H1 (cell line): ENCODE measurements around the gene SCFD1. TPM values are rescaled to one million over a fixed set of nuclear protein-coding genes. Genes with fewer than 3 reads are reported as not detected.

Experiments used
- CTCF ChIA-PET: fragments of 300-600 bp; sonication (Branson Sonifier 250); formaldehyde crosslinking; loops from one replicate; lab custom pipeline; 2021; ENCODE audit not compliant: partially characterized antibody; lab: Charles Lee
- POLR2A ChIA-PET: fragments of 300-600 bp; sonication (Branson Sonifier 250); formaldehyde crosslinking; loops from one replicate; lab custom pipeline; 2021; ENCODE audit warnings: inconsistent platforms; ENCODE audit not compliant: partially characterized antibody; lab: Charles Lee
- DNase-seq, 2 experiments: peaks; one replicate each; pipeline versions ENCODE4 v3.0.0 to v3.0.0-alpha.2; 2010 to 2022; ENCODE audit warnings: low spot score in 2 of 2, low read depth in 1 of 2, mixed read lengths in 1 of 2
- FAIRE-seq: peaks from 2 replicates; lab custom pipeline; 2011; peaks lifted over from hg19 to GRCh38; lab: Jason Lieb, UNC
- H2AFZ ChIP-seq: 2 replicates; pipeline ENCODE4 v1.8.1; 2012; ENCODE audit warnings: low read length, inconsistent platforms
- H2AK5ac ChIP-seq: 2 replicates; pipeline ENCODE4 v1.6.1; 2013; ENCODE audit warnings: low read depth, low read length
- H2BK120ac ChIP-seq: replicated peaks from 2 replicates; pipeline ENCODE3; 2013; ENCODE audit warnings: low read depth, low read length, inconsistent platforms
- H2BK12ac ChIP-seq: 2 replicates; pipeline ENCODE4 v1.6.1; 2013; ENCODE audit warnings: low read depth, low read length
- H2BK15ac ChIP-seq: 2 replicates; pipeline ENCODE4 v1.6.1; 2013; ENCODE audit warnings: low read length
- H2BK20ac ChIP-seq: 2 replicates; pipeline ENCODE4 v1.6.1; 2013; ENCODE audit warnings: low read length
- H2BK5ac ChIP-seq: 2 replicates; pipeline ENCODE4 v1.6.1; 2013; ENCODE audit warnings: low read depth, low read length
- H3K14ac ChIP-seq: 2 replicates; pipeline ENCODE4 v1.6.1; 2013; ENCODE audit warnings: inconsistent platforms; ENCODE audit not compliant: insufficient read length
- H3K18ac ChIP-seq: 2 replicates; pipeline ENCODE4 v1.6.1; 2013; ENCODE audit warnings: low read length; ENCODE audit errors: extremely low read depth
- H3K23ac ChIP-seq: 2 replicates; pipeline ENCODE4 v1.6.1; 2013; ENCODE audit warnings: inconsistent platforms; ENCODE audit not compliant: insufficient read length
- H3K23me2 ChIP-seq: 2 replicates; pipeline ENCODE4 v1.6.1; 2013; ENCODE audit warnings: low read depth, low read length
- H3K27ac ChIP-seq: 2 replicates; pipeline ENCODE4 v1.6.1; 2011; ENCODE audit warnings: low read depth, low read length, inconsistent platforms
- H3K27me3 ChIP-seq, 4 experiments: replicated peaks in 1 of 4; 1 replicate in 1 of 4; 2 replicates in 3 of 4; pipeline versions ENCODE4 v1.6.1 to v1.8.1; 2011 to 2013; ENCODE audit warnings: low read length in 3 of 4, mild to moderate bottlenecking in 3 of 4, inconsistent platforms in 2 of 4, mixed read lengths in 2 of 4, moderate library complexity in 1 of 4; ENCODE audit not compliant: control insufficient read depth in 3 of 4, insufficient read depth in 3 of 4; ENCODE audit errors: extremely low read depth in 1 of 4
- H3K36me3 ChIP-seq, 4 experiments: 2 replicates each; pipeline versions ENCODE4 v1.6.1 to v1.8.1; 2011 to 2013; ENCODE audit warnings: mild to moderate bottlenecking in 4 of 4, low read length in 3 of 4, moderate library complexity in 2 of 4, control low read depth in 1 of 4, inconsistent platforms in 1 of 4; ENCODE audit not compliant: insufficient read depth in 4 of 4, control insufficient read depth in 2 of 4
- H3K4ac ChIP-seq: replicated peaks from 2 replicates; pipeline ENCODE3; 2013; ENCODE audit warnings: low read length, low read depth, mixed read lengths, inconsistent platforms; ENCODE audit not compliant: insufficient read length
- H3K4me1 ChIP-seq, 4 experiments: replicated peaks in 1 of 4; 1 replicate in 1 of 4; 2 replicates in 3 of 4; pipeline versions ENCODE4 v1.6.1 to v1.8.1; 2011 to 2013; ENCODE audit warnings: low read length in 3 of 4, inconsistent platforms in 2 of 4, mixed read lengths in 1 of 4; ENCODE audit not compliant: insufficient read depth in 4 of 4, control insufficient read depth in 3 of 4
- H3K4me2 ChIP-seq, 2 experiments: 2 replicates each; pipeline versions ENCODE4 v1.6.1 to v1.8.1; 2011 to 2013; ENCODE audit warnings: low read depth in 2 of 2, low read length in 2 of 2, control low read depth in 1 of 2, inconsistent platforms in 1 of 2, mild to moderate bottlenecking in 1 of 2; ENCODE audit not compliant: insufficient read depth in 1 of 2
- H3K4me3 ChIP-seq, 4 experiments: fragments of 200-600, 300-600 bp in 1 of 4; sonication (generic), shearing (Covaris generic), sonication (Bioruptor Twin) in 1 of 4; 2 replicates each; pipeline versions ENCODE4 v1.5.1 to v1.8.1; 2011 to 2016; ENCODE audit warnings: low read length in 4 of 4, low read depth in 3 of 4, control low read depth in 2 of 4, inconsistent platforms in 2 of 4, mild to moderate bottlenecking in 2 of 4, mixed read lengths in 1 of 4, moderate library complexity in 1 of 4; ENCODE audit not compliant: insufficient read depth in 2 of 4; ENCODE audit errors: extremely low read depth in 1 of 4
- H3K56ac ChIP-seq: replicated peaks from 2 replicates; pipeline ENCODE3; 2013; ENCODE audit warnings: low read depth, mild to moderate bottlenecking, mixed read lengths, low read length, inconsistent platforms; ENCODE audit not compliant: insufficient read length
- H3K79me1 ChIP-seq: 2 replicates; pipeline ENCODE4 v1.6.1; 2013; ENCODE audit warnings: low read depth, low read length, control low read depth
- H3K79me2 ChIP-seq, 2 experiments: 2 replicates each; pipeline versions ENCODE4 v1.6.1 to v1.8.1; 2012 to 2013; ENCODE audit warnings: low read length in 2 of 2, mild to moderate bottlenecking in 2 of 2, inconsistent platforms in 1 of 2; ENCODE audit not compliant: insufficient read depth in 2 of 2, control insufficient read depth in 1 of 2
- H3K9ac ChIP-seq, 4 experiments: replicated peaks in 1 of 4; 1 replicate in 1 of 4; 2 replicates in 3 of 4; pipeline versions ENCODE4 v1.6.1 to v1.8.1; 2011 to 2013; ENCODE audit warnings: low read depth in 3 of 4, low read length in 3 of 4, control low read depth in 2 of 4, mild to moderate bottlenecking in 2 of 4, moderate library complexity in 2 of 4, inconsistent platforms in 1 of 4; ENCODE audit errors: extremely low read depth in 1 of 4
- H3K9me3 ChIP-seq, 2 experiments: 2 replicates each; pipeline versions ENCODE4 v1.6.1 to v1.8.1; 2012 to 2013; ENCODE audit warnings: mild to moderate bottlenecking in 2 of 2, moderate library complexity in 2 of 2, control low read depth in 1 of 2, inconsistent platforms in 1 of 2, low read depth in 1 of 2, low read length in 1 of 2, mixed read lengths in 1 of 2; ENCODE audit not compliant: insufficient read depth in 2 of 2
- H4K20me1 ChIP-seq, 2 experiments: replicated peaks in 1 of 2; 2 replicates each; pipeline versions ENCODE3 to v1.8.1; 2011 to 2013; ENCODE audit warnings: inconsistent platforms in 2 of 2, low read length in 2 of 2, mild to moderate bottlenecking in 1 of 2; ENCODE audit not compliant: insufficient read depth in 2 of 2, control insufficient read depth in 1 of 2
- H4K5ac ChIP-seq: 2 replicates; pipeline ENCODE4 v1.6.1; 2013; ENCODE audit warnings: low read length, low read depth, mixed read lengths, inconsistent platforms; ENCODE audit not compliant: insufficient read length
- H4K8ac ChIP-seq: 2 replicates; pipeline ENCODE4 v1.8.0; 2013; ENCODE audit warnings: mild to moderate bottlenecking, moderate library complexity, low read length, inconsistent platforms; ENCODE audit not compliant: insufficient read depth; ENCODE audit errors: extremely low read depth
- H4K91ac ChIP-seq: replicated peaks from 2 replicates; pipeline ENCODE3; 2013; ENCODE audit warnings: low read length, mixed read lengths, inconsistent platforms; ENCODE audit not compliant: insufficient read length
- CTBP2 ChIP-seq: IDR thresholded peaks from 2 replicates; pipeline ENCODE4 v1.7.0; 2011; ENCODE audit warnings: borderline replicate concordance, mild to moderate bottlenecking, moderate library complexity, mixed read lengths, low read length; ENCODE audit not compliant: insufficient read depth, insufficient read length
- EGR1 ChIP-seq: IDR thresholded peaks from 2 replicates; pipeline ENCODE4 v1.6.1; 2011; ENCODE audit warnings: low read depth, low read length, borderline replicate concordance
- POLR2A ChIP-seq, 2 experiments: IDR thresholded peaks; 1 replicate in 1 of 2; 2 replicates in 1 of 2; pipeline ENCODE4 v1.6.1; 2011; ENCODE audit warnings: low read depth in 2 of 2, low read length in 2 of 2, mild to moderate bottlenecking in 2 of 2; ENCODE audit errors: control extremely low read depth in 1 of 2
- SP1 ChIP-seq: IDR thresholded peaks from 2 replicates; pipeline ENCODE4 v1.6.1; 2011; ENCODE audit warnings: low read depth, low read length
- WGBS, 2 experiments: shearing (Covaris generic) in 1 of 2; methylation state at CpG; one replicate each; pipeline versions ENCODE4 v1.1.6 to v1.1.7; 2013 to 2015; ENCODE audit warnings: low lambda C conversion rate in 2 of 2, mixed read lengths in 2 of 2, inconsistent platforms in 1 of 2, low coverage in 1 of 2, missing lambda C conversion rate in 1 of 2; ENCODE audit not compliant: insufficient replicate concordance in 2 of 2, insufficient coverage in 1 of 2, insufficient read length in 1 of 2; ENCODE audit errors: extremely low coverage in 1 of 2, missing lambda C conversion rate in 1 of 2; 5-methylcytosine and 5-hydroxymethylcytosine counted together
- long read RNA-seq, 2 experiments: library from RNA in 1 of 2; library from capped mRNA in 1 of 2; stranded (forward); transcript quantifications; one replicate each; pipeline ENCODE4 v2.0.0, GENCODE V29; 2021; ENCODE audit warnings: inconsistent platforms in 1 of 2
- polyA minus RNA-seq, 3 experiments: library from RNA; depleted of rRNA, polyadenylated mRNA; stranded (reverse); fragments of >200 nt; gene quantifications; 1 replicate in 2 of 3; 2 replicates in 1 of 3; pipeline ENCODE4 v1.2.3, GENCODE V29; 2011
- polyA plus RNA-seq, 7 experiments: library from polyadenylated mRNA; depleted of rRNA in 3 of 7; stranded (reverse) in 5 of 7; unstranded in 2 of 7; fragments of >200 nt in 5 of 7; fragments of 200-250 nt in 2 of 7; gene quantifications; 1 replicate in 5 of 7; 2 replicates in 1 of 7; 4 replicates in 1 of 7; pipeline versions ENCODE4 v1.2.1 to v1.2.3, GENCODE V29; 2011 to 2013; ENCODE audit warnings: missing spikeins in 2 of 7, mixed read lengths in 2 of 7
- total RNA-seq: library from RNA; stranded (reverse); fragmentation: NEBNext Ultra II Directional; extraction: Animal tissue kit (Norgen Biotek cat#: 25700); gene quantifications from 2 replicates; pipeline ENCODE4 v1.2.1, GENCODE V29; 2021

Gene SCFD1, protein sequence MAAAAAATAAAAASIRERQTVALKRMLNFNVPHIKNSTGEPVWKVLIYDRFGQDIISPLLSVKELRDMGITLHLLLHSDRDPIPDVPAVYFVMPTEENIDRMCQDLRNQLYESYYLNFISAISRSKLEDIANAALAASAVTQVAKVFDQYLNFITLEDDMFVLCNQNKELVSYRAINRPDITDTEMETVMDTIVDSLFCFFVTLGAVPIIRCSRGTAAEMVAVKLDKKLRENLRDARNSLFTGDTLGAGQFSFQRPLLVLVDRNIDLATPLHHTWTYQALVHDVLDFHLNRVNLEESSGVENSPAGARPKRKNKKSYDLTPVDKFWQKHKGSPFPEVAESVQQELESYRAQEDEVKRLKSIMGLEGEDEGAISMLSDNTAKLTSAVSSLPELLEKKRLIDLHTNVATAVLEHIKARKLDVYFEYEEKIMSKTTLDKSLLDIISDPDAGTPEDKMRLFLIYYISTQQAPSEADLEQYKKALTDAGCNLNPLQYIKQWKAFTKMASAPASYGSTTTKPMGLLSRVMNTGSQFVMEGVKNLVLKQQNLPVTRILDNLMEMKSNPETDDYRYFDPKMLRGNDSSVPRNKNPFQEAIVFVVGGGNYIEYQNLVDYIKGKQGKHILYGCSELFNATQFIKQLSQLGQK
- total RNA-seq (64.5 and 65.6 TPM in 2 replicates), polyA plus RNA-seq (2011; rRNA removed) (19.6 and 32.8 TPM in 2 replicates), polyA minus RNA-seq (2011; rRNA and poly(A)+ RNA removed) (56.7 and 74.6 TPM in 2 replicates)
- polyA plus RNA-seq (2011; cell fraction: cytosol; rRNA removed), result 40.3 TPM
- 12.4 TPM for polyA plus RNA-seq (2011; cell fraction: nucleus; rRNA removed)
- polyA plus RNA-seq (2012, experiment 1 of 2), result 34.9 to 59.7 TPM (median 37.5 TPM) in 4 replicates
- polyA plus RNA-seq (2012, experiment 2 of 2), result 4.6 TPM
- polyA plus RNA-seq (2013, experiment 1 of 2), result 88.6 TPM
- polyA plus RNA-seq (2013, experiment 2 of 2), result 94.3 TPM
- 41.0 TPM for polyA minus RNA-seq (2011; cell fraction: cytosol; rRNA and poly(A)+ RNA removed)
- polyA minus RNA-seq (2011; cell fraction: nucleus; rRNA and poly(A)+ RNA removed), result 152 TPM
- long read RNA-seq, experiment 1, transcript SCFD1-203 (25 exons, 2,359 nt), result major isoform, 18 of 63 reads
- long read RNA-seq, experiment 1, partial matches to known transcripts, result 26 of 63 reads
- long read RNA-seq, experiment 1, other reads (novel, unspliced or antisense), result 15 of 63 reads
- long read RNA-seq, experiment 2, transcript SCFD1-203 (25 exons, 2,359 nt), result major isoform, 58 of 95 reads
- long read RNA-seq, experiment 2, transcript SCFD1-207 (24 exons, 2,058 nt), result minor isoform, 9 of 95 reads
- long read RNA-seq, experiment 2, partial matches to known transcripts, result 7 of 95 reads
- long read RNA-seq, experiment 2, other reads (novel, unspliced or antisense), result 21 of 95 reads

DNA sequence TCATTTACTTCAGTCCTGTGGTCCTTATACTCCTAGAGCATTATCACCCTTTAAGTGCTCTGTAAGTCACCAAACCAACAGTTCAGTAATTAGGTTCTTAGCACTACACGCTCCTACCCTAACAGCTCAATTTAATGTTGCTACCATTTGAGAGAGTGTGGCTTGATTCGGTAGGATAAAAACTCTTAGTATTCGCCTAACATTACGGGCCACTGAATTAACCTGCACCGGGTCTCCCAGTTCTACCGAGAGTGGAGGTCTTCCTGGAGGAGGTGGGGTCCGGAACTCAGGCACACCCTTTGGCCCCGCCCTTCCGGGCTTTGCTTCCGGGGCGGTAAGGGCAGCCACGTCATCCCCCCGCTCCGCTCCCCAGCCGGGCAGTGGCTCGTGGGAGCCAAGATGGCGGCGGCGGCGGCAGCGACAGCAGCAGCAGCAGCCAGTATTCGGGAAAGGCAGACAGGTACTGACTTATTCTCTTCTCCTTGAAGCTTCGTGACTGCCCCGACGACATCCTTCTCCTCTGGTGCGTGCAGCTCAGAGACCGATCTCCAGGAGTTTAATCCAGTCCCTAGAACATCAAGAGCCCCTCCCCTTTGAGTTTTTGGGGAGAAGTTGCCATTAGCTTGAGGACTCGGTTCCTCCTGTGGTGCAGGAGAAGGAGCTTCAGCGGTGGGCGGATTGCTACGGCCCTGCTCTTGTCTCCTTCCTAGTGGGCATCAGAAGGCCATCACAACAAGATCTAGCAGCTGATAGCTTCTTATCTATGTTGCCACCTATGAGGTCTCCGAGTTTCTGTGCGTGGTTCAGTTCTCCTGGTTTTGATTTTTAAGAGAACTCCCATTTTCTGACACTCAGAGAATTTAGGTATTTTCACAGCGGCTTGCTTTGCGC, at the start of gene SCFD1:
Gene SCFD1 (plus strand): TSS at position 380 of the 891 bp plus-strand sequence. CDS start 20 bp downstream, at position 400.
- peak within 1 kb of the TSS; percentile 98 for H3K18ac ChIP-seq
- peaks cover 8% of the 10 kb centered on the region; the same call in 1 of the 2 replicates for H3K23me2 ChIP-seq
- 1% methylated on average over 35 of the region's 35 CpGs; no CpG with 5 or more reads in 1 of the 2 experiments for WGBS, 2 experiments
- no peak within 1 kb of the TSS for H3K14ac ChIP-seq
- H3K4ac ChIP-seq, result no peak within 1 kb of the TSS
- H2BK120ac ChIP-seq, result peak within 1 kb of the TSS; percentile 10
- peaks cover 0 to 5% (median 0%) of the 10 kb centered on the region in 4 experiments; a peak in 1 of 7 replicates for H3K4me1 ChIP-seq
- H2BK12ac ChIP-seq, result peak within 1 kb of the TSS; percentile 94; the same call in 1 of the 2 replicates
- peaks cover 9 to 48% of the 10 kb centered on the region in 2 experiments for H3K79me2 ChIP-seq
- peaks cover 3% of the 10 kb centered on the region; the same call in 1 of the 2 replicates for H3K79me1 ChIP-seq
- no peaks in the 10 kb centered on the region for H3K27me3 ChIP-seq
- H2BK5ac ChIP-seq, result peak within 1 kb of the TSS; percentile 94
- FAIRE-seq (peak; percentile 36), DNase-seq (peak; percentile 82 to 94)
- peaks cover 2 to 3% of the 10 kb centered on the region in 2 experiments for H4K20me1 ChIP-seq
- peak within 1 kb of the TSS; percentile 44 for H3K56ac ChIP-seq
- H4K8ac ChIP-seq, result peak within 1 kb of the TSS; percentile 98; the same call in 1 of the 2 replicates
- ChIA-PET POLR2A (interaction anchor here (0.6 to 2.0 kb wide), 20 partner anchors 8 to 404 kb away, joined by 3 to 9 read pairs (median 4); partner anchors contain the start of genes COCH, G2E3 and STRN3), CTCF (interaction anchor here (0.8 to 1.9 kb wide), 3 partner anchors 11 to 248 kb away, joined by 3 to 4 read pairs (median 4); no protein-coding TSS in a partner anchor)
- H3K27ac ChIP-seq, result peak within 1 kb of the TSS; percentile 93
- peak within 1 kb of the TSS; percentile 86 to 94 for H3K4me2 ChIP-seq
- peaks cover 0 to 1% (median 0%) of the 10 kb centered on the region in 4 experiments; a peak in 2 of 8 replicates for H3K36me3 ChIP-seq
- peak within 1 kb of the TSS; percentile 70 for H4K91ac ChIP-seq
- H4K5ac ChIP-seq, result peak within 1 kb of the TSS; percentile 97
- H2AFZ ChIP-seq, result peak within 1 kb of the TSS; percentile 87; the same call in 1 of the 2 replicates
- peak within 1 kb of the TSS; percentile 68 to 96 (median 93) for H3K4me3 ChIP-seq
- no peak within 1 kb of the TSS for H2BK15ac ChIP-seq
- no peak within 1 kb of the TSS for H3K23ac ChIP-seq
- no peak within 1 kb of the TSS for H2BK20ac ChIP-seq
- peak within 1 kb of the TSS; percentile 14; the same call in 1 of the 2 replicates for H2AK5ac ChIP-seq
- peak within 1 kb of the TSS; percentile 93 to 98 (median 95) for H3K9ac ChIP-seq
- H3K9me3 ChIP-seq, result no peaks in the 10 kb centered on the region
- TF ChIP-seq POLR2A (IDR thresholded peaks at IDR 0.05; ENCODE audit: control extremely low read depth in 1 of 2, low read depth in 2 of 2, low read length in 2 of 2), result peak; percentile 94
- TF ChIP-seq CTBP2, result no peak
- 0 out of 2 replicates have a peak, but pooled peaks have one; percentile 27 for TF ChIP-seq EGR1
- TF ChIP-seq SP1, result peak; percentile 38; the same call in 1 of the 2 replicates
